ENCODE data around the gene FOXF2. TPM values are rescaled to one million over a fixed set of nuclear protein-coding genes. Genes with fewer than 3 reads are reported as not detected.

FOXF2 gene
- total RNA-seq, 1 donor from 2014 or later, result not detected

DNA sequence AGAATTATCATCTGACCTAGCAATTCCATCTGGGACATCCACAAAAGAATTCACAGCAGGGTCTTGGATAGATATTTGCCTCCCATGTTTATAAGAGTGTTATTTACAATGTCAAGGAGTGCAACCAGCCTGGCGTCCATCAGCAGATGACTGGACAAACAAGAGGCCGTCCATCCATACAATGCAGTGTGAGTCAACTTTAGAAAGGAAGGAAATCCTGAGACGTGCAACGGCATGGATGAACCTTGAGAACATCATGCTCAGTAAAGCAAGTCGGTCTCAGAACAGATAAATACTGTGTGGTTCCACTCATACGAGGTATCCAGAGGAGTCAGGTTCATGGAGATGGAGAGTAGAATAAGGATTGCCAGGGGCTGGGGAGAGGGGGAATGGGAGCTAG is 46.4 kb downstream of the FOXF2 start:
- Mint-ChIP-seq H3K27me3 (ENCODE audit: unreplicated experiment) (no peaks in the 10 kb centered on the region), H3K4me1 (ENCODE audit: unreplicated experiment) (no peaks in the 10 kb centered on the region), H3K4me3 (ENCODE audit: unreplicated experiment) (no peak overlapping the region), H3K36me3 (ENCODE audit: low read depth, unreplicated experiment) (peaks cover 5% of the 10 kb centered on the region), H3K9me3 (ENCODE audit: unreplicated experiment) (no peaks in the 10 kb centered on the region), H3K27ac (ENCODE audit: unreplicated experiment) (no peak overlapping the region)
- no peak for DNase-seq (ENCODE audit: low spot score)
- TF ChIP-seq, protein P1, sequence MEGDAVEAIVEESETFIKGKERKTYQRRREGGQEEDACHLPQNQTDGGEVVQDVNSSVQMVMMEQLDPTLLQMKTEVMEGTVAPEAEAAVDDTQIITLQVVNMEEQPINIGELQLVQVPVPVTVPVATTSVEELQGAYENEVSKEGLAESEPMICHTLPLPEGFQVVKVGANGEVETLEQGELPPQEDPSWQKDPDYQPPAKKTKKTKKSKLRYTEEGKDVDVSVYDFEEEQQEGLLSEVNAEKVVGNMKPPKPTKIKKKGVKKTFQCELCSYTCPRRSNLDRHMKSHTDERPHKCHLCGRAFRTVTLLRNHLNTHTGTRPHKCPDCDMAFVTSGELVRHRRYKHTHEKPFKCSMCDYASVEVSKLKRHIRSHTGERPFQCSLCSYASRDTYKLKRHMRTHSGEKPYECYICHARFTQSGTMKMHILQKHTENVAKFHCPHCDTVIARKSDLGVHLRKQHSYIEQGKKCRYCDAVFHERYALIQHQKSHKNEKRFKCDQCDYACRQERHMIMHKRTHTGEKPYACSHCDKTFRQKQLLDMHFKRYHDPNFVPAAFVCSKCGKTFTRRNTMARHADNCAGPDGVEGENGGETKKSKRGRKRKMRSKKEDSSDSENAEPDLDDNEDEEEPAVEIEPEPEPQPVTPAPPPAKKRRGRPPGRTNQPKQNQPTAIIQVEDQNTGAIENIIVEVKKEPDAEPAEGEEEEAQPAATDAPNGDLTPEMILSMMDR (IDR thresholded peaks at IDR 0.05; ENCODE audit: unreplicated experiment), result no peak

DNA sequence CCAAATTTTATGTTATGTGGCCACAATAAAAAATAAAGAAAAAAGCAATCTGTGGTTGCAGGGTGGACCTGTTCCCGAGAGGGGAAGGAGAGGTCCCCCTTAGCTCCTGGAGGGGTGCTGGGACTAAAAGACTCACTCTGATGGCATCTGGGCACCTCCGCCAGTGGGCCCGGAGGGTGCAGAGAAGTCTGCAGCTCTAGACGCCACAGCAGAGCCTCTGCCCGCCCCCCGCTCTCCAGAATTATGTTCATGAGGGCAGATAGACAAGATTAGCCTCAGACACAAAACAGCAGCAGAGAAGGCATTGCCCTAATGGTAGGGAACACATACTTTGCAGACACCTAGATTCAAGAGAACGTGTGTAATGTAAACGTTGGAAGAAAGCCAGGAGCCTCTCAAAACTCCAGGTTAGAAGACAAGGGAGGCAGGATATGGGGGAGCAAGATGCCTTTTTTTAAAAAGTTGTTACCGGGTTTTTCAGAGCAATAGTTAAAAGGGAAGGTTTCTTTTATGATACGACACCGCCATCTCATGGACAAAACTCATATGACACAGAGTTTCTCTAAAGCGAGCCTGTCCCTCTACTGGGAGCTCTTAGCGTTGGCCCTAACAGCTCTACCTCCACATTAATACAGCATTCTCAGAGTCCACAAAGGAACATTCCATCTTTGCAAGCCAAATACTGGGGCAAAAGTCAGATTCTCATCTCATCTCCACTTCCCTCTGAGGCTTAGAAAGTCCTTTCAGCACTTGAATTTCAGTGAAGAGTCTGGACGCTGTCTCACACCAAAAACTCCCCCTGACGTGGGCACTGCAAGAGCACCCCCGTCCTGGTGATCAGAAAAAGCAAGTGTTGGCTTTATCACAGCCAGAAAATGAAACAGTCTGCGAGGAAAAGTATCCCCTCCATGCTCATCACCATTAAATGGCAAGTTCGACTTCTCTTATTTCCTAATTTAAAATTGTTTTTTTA is 47.2 kb downstream of the FOXF2 start:
- no peak overlapping the region for H3K4me3 Mint-ChIP-seq (ENCODE audit: unreplicated experiment)
- TF ChIP-seq, protein P1 (IDR thresholded peaks at IDR 0.05; ENCODE audit: unreplicated experiment), result peak; percentile 69
- H3K9me3 Mint-ChIP-seq (ENCODE audit: unreplicated experiment), result no peaks in the 10 kb centered on the region
- no peak overlapping the region for H3K27ac Mint-ChIP-seq (ENCODE audit: unreplicated experiment)
- H3K4me1 Mint-ChIP-seq (ENCODE audit: unreplicated experiment), result no peaks in the 10 kb centered on the region
- H3K36me3 Mint-ChIP-seq (ENCODE audit: low read depth, unreplicated experiment), result peaks cover 5% of the 10 kb centered on the region
- H3K27me3 Mint-ChIP-seq (ENCODE audit: unreplicated experiment), result no peaks in the 10 kb centered on the region
- DNase-seq (ENCODE audit: low spot score), result peak; percentile 77

DNA sequence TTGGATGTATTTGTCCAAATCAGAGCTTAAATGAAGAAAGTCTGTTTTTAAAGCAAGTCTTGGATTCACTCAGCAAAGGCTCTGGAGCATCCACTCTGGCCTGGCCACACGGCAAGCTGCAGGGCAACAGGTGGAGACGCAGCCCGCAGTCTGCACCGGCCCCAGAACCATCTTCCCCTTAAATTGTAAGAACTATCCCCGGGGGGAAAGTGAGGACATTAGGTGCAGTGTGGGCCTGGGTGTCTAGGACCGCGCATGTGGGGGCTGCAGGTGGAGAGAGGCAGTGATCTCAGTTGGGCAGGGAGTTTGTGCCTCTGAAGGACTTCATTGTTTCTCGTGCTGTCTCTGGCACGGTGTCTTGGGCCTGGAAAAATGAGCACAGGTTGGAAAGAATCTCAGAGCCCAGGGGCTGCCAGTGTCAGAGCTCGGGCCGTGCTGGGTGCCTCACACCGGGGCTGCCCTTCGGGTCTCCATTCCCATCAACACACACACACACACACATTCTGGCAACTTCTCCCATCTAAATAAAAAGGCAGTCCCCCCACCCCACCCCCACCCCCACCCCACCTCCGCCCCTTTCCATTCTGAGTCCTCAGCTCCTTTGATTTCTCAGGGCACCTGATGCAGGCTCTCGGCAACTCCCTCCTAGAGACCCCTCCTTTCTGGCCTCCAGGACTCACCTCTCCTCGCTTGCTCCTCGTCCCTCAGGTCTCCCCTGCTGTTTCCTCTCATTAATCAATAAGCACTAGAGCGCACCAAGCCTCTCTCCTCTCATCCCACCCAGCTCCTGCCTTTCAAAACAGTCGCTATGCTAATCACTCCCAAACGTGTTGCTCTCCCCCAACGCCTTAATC is 48.4 kb downstream of the FOXF2 start:
- TF ChIP-seq, protein P1 (IDR thresholded peaks at IDR 0.05; ENCODE audit: unreplicated experiment), result no peak
- H3K9me3 Mint-ChIP-seq (ENCODE audit: unreplicated experiment), result no peaks in the 10 kb centered on the region
- H3K4me3 Mint-ChIP-seq (ENCODE audit: unreplicated experiment), result no peak overlapping the region
- no peak for DNase-seq (ENCODE audit: low spot score)
- peaks cover 8% of the 10 kb centered on the region for H3K36me3 Mint-ChIP-seq (ENCODE audit: low read depth, unreplicated experiment)
- H3K27ac Mint-ChIP-seq (ENCODE audit: unreplicated experiment), result no peak overlapping the region
- H3K4me1 Mint-ChIP-seq (ENCODE audit: unreplicated experiment), result no peaks in the 10 kb centered on the region
- no peaks in the 10 kb centered on the region for H3K27me3 Mint-ChIP-seq (ENCODE audit: unreplicated experiment)

GRCh38 chr6:1438471-1438881 is 49.1 kb downstream of the FOXF2 start:
- TF ChIP-seq, protein P1 (IDR thresholded peaks at IDR 0.05; ENCODE audit: unreplicated experiment), result no peak
- Mint-ChIP-seq H3K36me3 (ENCODE audit: low read depth, unreplicated experiment) (peaks cover 8% of the 10 kb centered on the region), H3K27me3 (ENCODE audit: unreplicated experiment) (no peaks in the 10 kb centered on the region), H3K4me1 (ENCODE audit: unreplicated experiment) (no peaks in the 10 kb centered on the region), H3K4me3 (ENCODE audit: unreplicated experiment) (no peak overlapping the region), H3K9me3 (ENCODE audit: unreplicated experiment) (no peaks in the 10 kb centered on the region), H3K27ac (ENCODE audit: unreplicated experiment) (no peak overlapping the region)
- no peak for DNase-seq (ENCODE audit: low spot score)

Measured in endothelial cell (in vitro differentiated cells).